ENCODE results near the gene PDCD4.

The PDCD4 gene

DNA sequence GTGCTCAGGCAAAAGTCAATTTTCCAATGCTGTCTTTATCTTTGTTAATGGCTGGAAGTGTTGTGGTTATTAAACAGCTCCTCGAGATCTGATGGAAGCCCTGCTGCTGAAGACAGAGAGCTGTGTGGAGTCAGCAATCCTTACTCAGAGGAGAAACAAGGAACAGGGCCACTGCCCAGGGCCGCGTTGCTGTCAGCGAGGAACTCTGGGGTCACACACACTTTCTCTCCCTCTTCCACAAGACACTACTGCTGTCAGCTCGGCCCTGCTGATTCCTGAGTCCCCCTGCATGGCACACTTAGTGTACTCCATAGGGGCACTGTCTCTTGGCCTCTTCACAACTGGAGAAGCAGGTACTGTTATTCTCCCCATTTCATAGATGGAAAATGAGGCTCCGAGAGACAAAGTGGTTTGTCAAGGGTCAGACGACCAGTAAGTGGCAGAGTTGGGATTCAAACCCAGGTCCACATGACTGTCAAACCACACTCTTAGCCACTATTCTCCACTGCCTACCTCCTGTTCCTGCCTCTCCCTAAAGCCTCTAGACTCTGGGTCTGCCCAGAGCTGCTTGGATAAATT is 29.3 kb upstream of the PDCD4 start:
- no peak for DNase-seq (ENCODE audit: low read depth)

GRCh38 chr10:110843031-110843430 is 28.7 kb upstream of the PDCD4 start:
- no peak for DNase-seq (ENCODE audit: low read depth)

DNA sequence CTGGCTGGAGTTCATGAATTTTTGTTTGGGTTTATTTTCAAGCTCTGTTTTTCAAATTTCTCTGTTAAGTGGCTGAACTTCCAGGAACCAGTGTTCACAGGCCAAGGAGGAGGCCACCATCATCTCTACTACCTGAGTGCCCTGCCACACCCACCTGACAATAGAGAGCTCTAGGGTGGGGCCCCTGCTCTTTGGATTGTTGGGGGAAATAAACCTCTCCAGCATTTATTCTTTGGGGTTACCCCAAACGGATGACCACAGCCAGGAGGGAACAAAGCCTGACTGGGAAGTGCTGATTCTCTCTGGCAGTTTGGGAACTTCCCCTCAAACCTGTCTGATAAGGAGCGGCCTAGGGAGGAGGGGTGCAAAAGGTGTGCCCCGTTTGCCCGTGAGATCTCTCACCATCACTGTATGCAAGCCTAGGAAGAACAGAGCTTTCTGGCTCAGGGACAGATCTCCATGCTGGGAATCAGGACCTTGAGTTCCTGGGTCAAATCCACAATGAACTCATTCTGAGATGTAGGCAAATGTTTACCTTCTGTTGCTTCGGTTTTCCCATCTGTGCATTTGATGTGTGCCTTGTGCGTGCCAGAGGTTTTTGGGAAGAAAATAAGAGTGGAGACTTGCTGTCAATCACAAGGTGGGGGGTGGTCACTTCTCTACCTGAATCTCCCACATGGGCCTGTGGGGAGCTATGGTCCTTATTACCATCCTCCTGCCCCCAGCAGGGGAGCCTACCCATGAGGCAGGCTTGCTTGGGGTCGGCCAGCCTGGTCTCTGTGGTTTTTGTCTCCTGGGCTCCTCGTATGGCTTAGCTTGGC is 27.7 kb upstream of the PDCD4 start:
- DNase-seq (ENCODE audit: low read depth): no peak

- no peak for DNase-seq (ENCODE audit: low read depth)
Observed at GRCh38 chr10:110844617-110844881, 27.2 kb upstream of the PDCD4 start.

DNA sequence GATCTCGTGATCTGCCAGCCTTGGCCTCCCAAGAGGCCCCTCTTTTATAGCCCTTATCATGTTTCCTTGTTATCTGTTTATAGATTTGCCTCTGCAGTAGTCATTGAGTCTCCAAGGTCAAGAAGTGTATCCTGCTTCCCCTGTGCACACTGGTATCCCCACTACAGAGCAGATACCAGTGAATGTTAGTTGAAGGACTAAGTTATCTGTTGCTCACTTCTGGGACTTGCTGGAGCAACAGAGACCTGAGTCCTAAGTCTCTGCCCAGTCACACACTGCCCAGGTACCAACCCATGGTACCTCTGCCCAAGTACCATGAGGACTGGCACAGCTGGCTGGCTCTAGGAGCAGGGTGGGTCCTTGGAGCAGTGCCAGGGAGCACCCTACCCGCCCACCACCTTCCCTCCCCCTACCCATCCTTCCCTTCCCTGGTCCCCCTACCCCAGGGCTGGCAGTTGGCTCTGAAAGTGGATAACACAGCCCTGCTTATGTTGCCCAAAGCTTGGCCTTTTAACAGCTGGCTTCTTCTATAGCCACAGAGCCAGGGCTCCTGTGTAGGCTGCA is 26.5 kb upstream of the PDCD4 start:
- DNase-seq (ENCODE audit: low read depth): no peak

DNA sequence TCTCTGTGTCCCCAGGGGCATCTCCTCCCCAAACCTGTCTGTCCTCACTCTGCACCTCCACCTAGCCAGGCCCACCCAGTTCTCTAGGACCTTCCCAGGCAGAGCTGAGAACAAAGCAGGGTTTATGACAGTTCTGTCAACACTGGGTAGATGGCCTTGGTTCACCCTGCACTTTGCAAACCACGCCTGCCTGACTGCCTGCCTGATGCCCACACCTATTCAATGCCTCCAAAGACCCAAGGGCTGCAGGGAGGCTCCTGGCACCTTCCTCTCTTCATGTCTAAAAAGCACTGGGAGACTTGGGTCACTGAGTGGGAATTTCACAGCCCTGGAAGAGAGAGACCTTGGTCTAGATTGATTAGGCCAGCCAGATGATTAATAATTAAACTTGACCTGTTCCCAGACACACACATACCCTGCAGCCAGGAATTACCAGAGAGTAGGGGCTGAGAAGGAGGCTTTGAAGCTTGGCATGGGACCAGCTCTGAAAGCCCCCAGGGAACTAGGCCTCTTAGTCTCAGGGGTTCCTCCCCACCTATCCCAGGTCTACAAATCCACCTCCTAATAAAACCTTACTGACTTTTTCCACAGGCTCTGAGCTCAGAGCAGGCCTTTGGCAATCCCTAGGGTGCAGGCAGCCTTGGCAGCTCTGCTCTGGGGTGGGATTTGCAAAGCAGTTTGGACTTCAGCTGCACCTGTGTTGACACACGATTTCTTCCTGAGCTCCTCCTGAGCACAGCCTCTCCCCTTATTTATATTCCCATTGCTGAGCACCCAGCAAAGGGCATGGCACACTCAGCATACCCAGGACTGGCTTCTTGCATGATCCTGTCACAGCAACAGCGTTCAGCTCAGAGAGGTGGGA is 25.7 kb upstream of the PDCD4 start:
- DNase-seq (ENCODE audit: low read depth): no peak

DNA sequence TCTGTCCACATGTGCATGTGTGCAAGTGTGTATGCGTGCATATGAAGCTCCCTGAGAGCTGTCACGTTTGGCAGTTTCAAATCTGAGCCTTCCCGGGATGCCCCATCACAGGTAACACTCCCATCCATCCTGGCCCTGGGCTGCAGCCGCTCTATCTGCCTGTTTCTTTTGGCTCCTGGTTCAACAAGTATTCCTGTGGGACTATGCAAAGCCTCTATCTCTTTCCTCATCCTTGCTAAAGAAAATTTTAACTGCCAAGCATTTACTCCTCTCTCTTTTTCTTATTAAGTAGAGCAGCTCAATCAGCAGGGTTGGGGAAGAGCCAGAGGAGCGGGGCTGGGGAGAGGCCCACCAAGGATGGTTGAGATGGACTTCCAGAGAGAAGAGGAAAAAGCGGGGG is 24.4 kb upstream of the PDCD4 start:
- DNase-seq (ENCODE audit: low read depth): no peak

DNA sequence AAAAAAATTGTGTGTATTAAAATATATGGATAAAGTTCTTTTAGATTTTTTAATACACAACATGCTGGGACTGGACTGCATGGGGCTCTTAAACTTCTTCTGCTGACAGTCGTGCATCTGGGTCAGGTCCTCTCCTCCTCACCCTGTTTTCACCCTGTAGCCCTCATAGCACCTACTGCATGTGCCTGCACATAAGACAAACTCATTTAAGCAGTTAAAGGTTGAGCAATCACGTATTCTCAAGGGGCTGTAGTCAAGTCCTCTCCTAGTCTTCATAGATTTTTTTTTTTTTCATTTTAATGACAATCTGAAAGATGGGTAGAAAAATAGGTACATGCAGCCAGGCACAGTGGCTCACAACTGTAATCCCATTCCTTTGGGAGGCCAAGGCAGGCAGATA is 23.6 kb upstream of the PDCD4 start:
- no peak for DNase-seq (ENCODE audit: low read depth)

GRCh38 chr10:110850099-110850498 is 21.6 kb upstream of the PDCD4 start:
- DNase-seq (ENCODE audit: low read depth): no peak

DNA sequence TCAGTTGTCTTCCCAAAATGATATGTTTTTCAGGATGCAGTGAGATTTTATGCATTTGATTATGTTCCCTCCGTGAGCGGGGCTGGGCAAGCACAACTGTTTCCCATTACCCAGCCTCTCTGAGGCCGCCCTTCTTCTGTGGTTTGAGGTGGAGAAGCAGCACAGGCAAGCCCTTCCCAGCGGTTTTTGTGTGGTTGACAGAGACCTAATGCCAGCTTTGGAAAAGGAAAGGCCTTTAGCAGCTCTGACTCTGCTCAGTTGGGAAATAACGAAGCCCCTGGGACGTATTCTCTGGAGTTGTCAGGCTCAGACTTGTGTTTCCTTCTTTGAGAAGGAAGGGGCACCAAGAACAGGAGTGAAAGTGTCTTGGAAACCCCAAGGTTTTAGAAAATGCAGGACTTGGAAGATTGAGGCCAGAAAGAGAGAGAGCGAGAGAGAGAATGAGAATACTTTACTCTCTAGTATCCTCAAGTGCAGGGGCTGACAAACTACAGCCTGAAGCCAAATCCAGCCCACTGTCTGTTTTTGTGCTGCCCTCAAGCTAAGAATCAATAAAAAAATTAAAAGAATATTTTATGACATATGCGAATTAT is 20.6 kb upstream of the PDCD4 start:
- DNase-seq (ENCODE audit: low read depth): no peak

DNA sequence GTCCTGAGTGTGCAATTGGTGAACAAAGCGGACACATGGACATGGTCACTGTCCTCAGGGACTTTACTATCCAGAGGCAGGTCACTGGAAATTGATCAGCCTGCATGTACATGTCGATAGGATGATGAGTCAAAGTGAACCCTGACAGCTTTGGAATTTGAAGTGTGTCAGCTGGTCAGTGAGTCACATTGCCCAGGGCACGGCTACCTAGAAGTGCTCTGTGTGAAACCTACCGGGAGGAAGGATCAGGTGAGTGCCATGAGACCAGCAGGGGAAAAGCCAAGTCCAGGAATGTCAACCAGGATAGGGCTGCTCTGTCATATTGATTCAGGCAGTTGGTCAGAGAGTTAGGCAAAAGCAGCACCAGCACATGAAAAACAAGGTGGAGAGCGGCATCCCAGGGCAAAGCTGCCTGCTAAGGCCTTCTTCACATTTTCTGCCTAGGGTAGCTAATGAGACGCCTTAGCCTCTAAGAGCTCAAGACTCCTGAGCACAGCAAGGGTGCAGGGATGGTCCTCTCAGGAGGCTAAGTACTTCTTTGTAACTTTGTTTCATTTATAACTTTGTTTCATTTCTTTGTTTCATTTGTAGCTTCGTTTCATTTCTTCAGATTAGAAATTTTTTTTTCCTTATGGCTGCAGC is 19.4 kb upstream of the PDCD4 start:
- no peak for DNase-seq (ENCODE audit: low read depth)

GRCh38 chr10:110852947-110853346 is 18.8 kb upstream of the PDCD4 start:
- DNase-seq (ENCODE audit: low read depth): no peak

- no peak for DNase-seq (ENCODE audit: low read depth)
Observed at GRCh38 chr10:110853921-110854605, 17.7 kb upstream of the PDCD4 start.

GRCh38 chr10:110857265-110858171 is 14.2 kb upstream of the PDCD4 start:
- DNase-seq (ENCODE audit: low read depth): no peak

GRCh38 chr10:110858297-110858934 is 13.3 kb upstream of the PDCD4 start:
- DNase-seq (ENCODE audit: low read depth): no peak

GRCh38 chr10:110859206-110859972 is 12.3 kb upstream of the PDCD4 start:
- no peak for DNase-seq (ENCODE audit: low read depth)

GRCh38 chr10:110859973-110860376 is 11.8 kb upstream of the PDCD4 start:
- DNase-seq (ENCODE audit: low read depth): no peak

DNA sequence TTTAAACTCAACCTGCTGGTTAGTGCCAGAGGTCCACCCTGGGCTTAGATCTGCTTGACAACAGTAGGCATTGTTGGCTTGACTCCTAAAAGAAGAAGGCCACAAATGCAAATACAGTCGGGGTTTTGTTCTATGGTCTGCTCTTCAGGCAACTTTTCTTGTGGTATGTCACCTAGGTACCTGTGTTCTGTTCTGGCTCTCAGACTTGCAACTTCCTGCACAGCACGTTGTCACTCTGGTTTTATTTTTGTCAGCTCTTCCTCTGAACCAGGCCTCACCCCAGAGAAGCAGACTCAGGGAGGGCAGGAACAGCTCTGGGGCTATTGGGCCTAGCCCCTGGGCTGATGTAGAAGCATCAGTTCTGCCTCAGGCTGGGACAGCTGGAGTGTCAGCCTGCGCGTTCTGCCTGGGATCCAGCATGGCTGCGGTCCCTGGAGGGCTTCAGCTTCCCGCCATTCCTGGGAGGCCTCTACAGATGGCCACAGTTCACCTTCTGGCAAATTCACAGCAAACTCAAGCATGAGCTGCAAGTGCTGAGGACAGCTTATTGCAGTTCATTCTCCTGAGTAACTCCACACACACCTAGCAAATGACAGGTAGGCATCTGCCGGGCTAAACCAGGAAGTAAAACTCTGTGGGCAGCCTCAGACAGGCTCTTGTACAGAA is 11.0 kb upstream of the PDCD4 start:
- DNase-seq (ENCODE audit: low read depth): no peak
